Activated CD4-positive, CD25-positive, alpha-beta regulatory T cell treated with anti-CD3 and anti-CD28 coated beads, Interleukin-2, amount 50 U/mL, for 16 hours (primary cell): ENCODE results near the gene BIRC5.
"Not testable (repeated sequence)": the region's sequence is repeated elsewhere in the genome, so short reads cannot be mapped to it uniquely, and the experiment has no call there.

Source experiments
- DNase-seq: peaks from one replicate; pipeline ENCODE4 v3.0.0-alpha.2; 2020; ENCODE audit warnings: low read depth, low spot score

The BIRC5 gene

GRCh38 chr17:78224231-78225087 lies 10.4 kb downstream of the BIRC5 start:
- no peak for DNase-seq

- no peak for DNase-seq
These were observed 11.2 kb downstream of the BIRC5 start for GRCh38 chr17:78225088-78225865.

GRCh38 chr17:78226055-78226758 lies 12.2 kb downstream of the BIRC5 start:
- no peak for DNase-seq

GRCh38 chr17:78226759-78227454 lies 12.9 kb downstream of the BIRC5 start:
- DNase-seq = no peak

DNA sequence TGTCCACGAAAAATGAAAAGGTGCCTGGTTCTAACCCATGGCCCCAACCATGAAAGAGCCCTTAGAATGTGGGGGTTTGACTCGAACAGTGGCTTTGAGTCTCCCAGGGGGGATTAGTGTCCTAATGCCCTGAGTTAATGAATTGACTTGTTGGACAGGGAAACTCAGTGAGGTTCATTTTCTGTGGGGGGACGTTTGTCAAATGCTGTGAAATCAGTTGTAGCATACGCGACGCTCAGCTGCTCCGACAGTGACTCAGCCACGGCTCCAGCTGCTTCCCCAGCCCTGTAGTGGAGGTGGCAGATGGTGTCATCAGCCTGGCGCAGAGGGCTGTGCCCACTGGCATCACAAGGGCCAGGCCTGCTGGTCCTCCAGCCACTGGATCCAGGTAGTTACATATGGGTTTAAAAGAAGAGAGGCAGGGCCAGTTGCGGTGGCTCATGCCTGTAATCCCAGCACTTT lies 13.4 kb downstream of the BIRC5 start:
- no peak for DNase-seq

DNA sequence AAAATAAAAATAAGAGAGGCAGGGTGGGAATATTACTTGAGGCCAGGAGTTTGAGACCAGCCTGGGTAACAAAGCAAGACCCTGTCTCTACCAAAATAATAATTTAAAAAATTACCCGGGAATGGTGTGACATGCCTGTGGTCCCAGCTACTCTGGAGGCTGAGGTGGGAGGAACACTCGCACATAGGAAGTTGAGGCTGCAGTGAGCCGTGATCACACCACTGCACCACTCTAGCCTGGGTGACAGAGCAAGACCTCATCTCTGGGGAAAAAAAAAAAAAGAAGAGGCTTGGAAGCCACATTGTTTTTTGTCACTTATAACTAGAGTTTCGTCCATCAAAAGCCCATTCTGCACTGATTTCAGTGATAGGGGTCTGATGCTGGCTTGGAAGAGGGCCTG lies 14.1 kb downstream of the BIRC5 start:
- DNase-seq = no peak

DNA sequence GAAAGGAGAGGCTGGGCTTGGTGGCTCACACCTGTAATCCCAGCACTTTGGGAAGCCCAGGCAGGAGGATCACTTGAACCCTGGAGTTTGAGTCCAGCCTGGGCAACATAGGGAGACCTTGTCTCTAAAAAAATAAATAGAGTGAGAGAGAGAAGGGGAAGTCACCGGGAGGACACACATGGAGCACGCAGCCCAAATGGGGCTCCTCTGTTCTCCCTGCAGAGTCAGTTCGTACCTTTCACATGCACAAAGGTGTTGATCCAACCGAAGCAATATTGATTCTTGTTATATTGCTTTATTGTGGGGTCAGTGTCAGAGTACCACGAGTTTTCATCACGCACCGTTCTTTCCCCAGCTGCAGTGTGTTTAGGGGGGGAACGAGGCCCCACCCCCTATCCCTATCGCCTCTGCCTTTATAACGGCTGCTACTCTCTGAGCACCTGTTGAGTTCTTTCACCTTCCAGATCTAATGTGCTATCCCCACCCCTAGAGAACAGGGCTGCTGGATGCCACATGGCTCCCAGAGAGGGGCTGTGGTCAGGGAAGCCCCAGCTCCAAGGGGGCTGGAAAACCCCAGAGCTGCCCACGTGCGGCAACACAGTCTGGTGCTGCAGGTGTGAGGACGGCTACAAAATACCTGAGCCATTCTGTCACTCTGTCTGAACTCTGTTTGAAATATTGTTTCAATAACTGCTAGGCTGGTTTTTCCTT lies 16.4 kb downstream of the BIRC5 start:
- no peak for DNase-seq

GRCh38 chr17:78230996-78231935 lies 17.2 kb downstream of the BIRC5 start, which contains the start of gene TMEM235:
Gene TMEM235 (plus strand): TSS chr17:78231631. CDS start chr17:78232024, 393 bp downstream.
- DNase-seq = no peak

DNA sequence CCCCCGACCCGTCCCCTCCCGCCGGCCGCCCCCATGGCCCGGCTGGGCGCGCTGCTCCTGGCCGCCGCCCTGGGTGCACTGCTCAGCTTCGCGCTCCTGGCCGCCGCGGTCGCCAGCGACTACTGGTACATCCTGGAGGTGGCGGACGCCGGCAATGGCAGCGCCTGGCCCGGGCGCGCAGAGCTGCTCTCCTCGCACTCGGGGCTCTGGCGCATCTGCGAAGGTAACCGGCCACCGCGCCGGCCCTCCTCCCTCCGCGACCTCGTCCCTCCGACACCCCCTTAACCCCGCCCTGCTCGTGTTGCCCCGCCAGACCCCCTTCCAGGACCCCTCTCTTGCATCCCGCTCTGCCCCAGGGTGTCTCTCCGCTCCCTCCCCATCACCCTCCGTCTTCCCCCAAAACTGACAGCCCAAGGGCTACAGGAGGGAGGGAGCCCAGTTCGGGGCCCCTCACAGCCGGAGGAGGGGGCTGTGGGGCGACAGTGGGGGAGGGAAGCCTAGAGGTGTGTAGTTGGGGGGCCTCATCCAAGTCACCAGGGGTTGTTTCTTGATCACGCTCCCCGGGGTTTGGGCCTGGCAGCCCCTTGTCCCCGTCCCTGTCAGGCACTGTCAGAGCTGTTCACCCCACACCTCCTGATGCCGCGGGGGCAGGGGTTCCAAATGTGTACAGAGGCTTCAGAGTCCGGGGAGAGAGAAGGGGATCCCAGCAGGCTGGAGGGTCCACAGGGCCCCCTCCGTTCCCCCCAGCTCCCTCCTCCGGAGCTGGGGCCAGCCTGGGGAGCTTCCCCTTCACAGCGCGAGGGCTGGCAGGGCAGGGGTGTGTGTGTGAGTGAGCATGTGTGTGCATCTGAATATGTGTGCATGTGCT lies 18.2 kb downstream of the BIRC5 start:
- no peak for DNase-seq

DNA sequence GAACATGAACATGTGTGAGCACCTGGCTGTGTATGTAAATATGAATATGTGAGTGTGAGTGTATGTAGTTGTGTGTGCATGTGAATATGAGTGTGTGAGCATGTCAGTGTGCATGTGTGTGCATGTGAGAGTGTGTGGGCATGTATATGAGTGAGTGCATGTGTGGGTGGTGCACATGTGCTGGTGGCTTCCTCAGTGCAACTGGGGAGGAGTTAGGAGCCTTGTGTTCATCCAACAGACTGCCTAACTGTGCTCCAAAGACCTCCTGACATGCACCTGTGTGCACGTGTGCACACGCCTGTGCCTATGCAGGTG lies 18.8 kb downstream of the BIRC5 start:
- no peak for DNase-seq

- DNase-seq = no peak
These were observed 19.6 kb downstream of the BIRC5 start for GRCh38 chr17:78233678-78234077.

GRCh38 chr17:78234261-78234865 lies 20.3 kb downstream of the BIRC5 start:
- no peak for DNase-seq

DNA sequence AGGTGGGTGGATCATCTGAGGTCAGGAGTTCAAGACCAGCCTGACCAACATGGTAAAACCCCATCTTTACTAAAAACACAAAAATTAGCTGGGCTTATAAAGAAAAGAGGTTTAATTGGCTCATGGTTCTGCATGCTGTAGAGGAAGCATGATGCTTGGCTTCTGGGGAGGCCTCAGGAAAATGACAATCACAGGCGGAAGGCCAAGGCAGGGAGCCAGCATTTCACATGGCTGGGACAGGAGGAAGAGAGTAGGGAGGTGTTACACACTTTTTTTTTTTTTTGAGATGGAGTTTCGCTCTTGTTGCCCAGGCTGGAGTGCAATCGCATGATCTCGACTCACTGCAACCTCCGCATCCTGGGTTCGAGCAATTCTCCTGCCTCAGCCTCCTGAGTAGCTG lies 21.0 kb downstream of the BIRC5 start:
- DNase-seq = not testable (repeated sequence)

GRCh38 chr17:78235885-78236284 lies 21.8 kb downstream of the BIRC5 start:
- DNase-seq = no peak

DNA sequence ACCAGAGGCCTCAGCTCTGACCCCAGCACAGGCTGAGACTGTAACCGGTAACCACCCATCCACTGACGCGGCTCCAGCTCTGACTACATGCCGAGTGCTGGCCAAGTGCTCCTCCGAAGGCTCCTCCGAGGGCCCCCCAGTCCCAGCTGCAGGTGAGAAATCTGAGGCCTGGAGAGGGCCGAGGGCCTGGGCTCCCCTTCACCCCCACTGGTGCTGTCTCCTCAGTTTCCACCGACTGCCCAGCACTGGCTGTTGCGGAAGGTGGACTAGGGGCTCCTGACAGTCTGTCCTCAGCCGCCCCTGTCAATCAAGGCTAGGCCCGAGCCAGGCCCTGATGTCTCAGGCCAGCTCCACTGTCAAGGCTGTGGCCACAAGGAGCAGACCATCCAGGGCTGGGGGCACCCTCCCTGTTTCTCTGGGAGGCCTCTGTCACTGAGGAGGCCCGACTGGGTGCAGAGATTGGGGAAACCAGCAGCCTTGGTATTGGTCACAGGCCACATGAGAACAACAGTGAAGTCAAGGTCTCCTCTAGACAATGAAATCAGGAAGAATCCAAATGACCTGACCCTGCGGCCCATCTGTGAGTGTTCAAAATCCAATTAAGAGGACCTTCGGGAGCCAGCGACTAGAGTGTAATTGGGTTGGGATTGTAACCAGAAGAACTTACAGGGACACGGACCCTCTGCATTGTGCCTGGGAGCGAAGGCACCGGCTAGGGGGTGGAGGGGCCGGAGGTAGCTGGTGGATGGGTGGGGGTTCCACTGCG lies 22.5 kb downstream of the BIRC5 start:
- DNase-seq = no peak

DNA sequence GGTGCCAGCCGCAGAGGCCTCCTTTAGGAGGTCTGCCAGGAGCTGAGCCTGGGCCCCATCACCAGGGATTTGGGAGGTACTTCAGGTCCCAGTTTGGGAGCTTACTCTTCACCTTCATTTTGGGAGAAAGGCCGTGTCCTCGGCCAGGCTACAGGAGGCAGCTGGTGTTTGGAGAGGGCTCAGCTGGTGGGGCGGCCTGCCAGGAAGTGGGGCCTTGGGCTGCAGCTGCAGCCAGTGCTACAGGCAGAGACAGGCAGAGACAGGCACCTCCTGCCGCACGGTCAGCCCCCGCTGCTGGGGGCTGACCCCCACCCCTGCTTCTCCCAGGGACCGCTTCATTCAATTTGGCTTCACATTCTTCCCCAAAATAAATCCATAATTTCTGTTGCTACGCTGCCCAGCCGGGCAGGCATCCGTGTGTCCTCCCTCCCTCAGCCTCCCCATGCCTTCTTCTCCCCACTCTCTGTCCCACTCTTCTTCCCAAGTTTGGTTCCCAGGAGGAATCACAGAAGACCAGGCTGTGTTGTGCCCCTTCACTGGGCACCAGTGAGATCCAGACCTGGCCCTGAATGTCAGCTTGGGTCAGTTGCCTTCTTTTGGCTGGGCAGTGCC lies 23.5 kb downstream of the BIRC5 start:
- DNase-seq = no peak

GRCh38 chr17:78238823-78239488 lies 24.9 kb downstream of the BIRC5 start:
- no peak for DNase-seq
